ENCODE measurements around the gene SCGB1D4. TPM values are rescaled to one million over a fixed set of nuclear protein-coding genes. Genes with fewer than 3 reads are reported as not detected.
"Not testable (repeated sequence)": the region's sequence is repeated elsewhere in the genome, so short reads cannot be mapped to it uniquely, and the experiment has no call there.

SCGB1D4 gene
- polyA plus RNA-seq, 1 donor (not counting 4 experiments of a cell fraction or from before 2014, with no cell fraction given), result not detected

GRCh38 chr11:62325781-62326180 lies 26.9 kb upstream of the SCGB1D4 start:
- H3K27ac ChIP-seq (ENCODE audit: control insufficient read depth, insufficient read depth, low read length); H3K79me2 ChIP-seq (ENCODE audit: control insufficient read depth, insufficient read depth, low read length); H3K9me1 ChIP-seq (ENCODE audit: control insufficient read depth, extremely low read depth, insufficient read depth, low read length); H3K9me3 ChIP-seq (ENCODE audit: control insufficient read depth, low read depth, low read length); DNase-seq (ENCODE audit: low read depth, low spot score); H2AFZ ChIP-seq (ENCODE audit: control insufficient read depth, low read length); H3K4me1 ChIP-seq (ENCODE audit: control insufficient read depth, extremely low read depth, insufficient read depth, low read length); H3K9ac ChIP-seq (ENCODE audit: control insufficient read depth, extremely low read depth, insufficient read depth, low read length); H3K4me2 ChIP-seq (ENCODE audit: control insufficient read depth, extremely low read depth, insufficient read depth, low read depth, low read length); H3K27me3 ChIP-seq (ENCODE audit: control insufficient read depth, extremely low read depth, insufficient read depth, low read length); H4K20me1 ChIP-seq (ENCODE audit: control insufficient read depth, extremely low read depth, insufficient read depth, low read length); H3K36me3 ChIP-seq (ENCODE audit: control insufficient read depth in 2 of 2, extremely low read depth in 1 of 2, insufficient read depth in 2 of 2, low read length in 2 of 2); dilution Hi-C loops (cut with MboI; ENCODE audit: extremely low pct_ligation_motif_present, low sequenced_read_pairs); FAIRE-seq; H3K4me3 ChIP-seq (ENCODE audit: control insufficient read depth in 2 of 3, extremely low read depth in 1 of 3, insufficient read depth in 2 of 3, low read depth in 1 of 3, low read length in 3 of 3): not testable (repeated sequence)

DNA sequence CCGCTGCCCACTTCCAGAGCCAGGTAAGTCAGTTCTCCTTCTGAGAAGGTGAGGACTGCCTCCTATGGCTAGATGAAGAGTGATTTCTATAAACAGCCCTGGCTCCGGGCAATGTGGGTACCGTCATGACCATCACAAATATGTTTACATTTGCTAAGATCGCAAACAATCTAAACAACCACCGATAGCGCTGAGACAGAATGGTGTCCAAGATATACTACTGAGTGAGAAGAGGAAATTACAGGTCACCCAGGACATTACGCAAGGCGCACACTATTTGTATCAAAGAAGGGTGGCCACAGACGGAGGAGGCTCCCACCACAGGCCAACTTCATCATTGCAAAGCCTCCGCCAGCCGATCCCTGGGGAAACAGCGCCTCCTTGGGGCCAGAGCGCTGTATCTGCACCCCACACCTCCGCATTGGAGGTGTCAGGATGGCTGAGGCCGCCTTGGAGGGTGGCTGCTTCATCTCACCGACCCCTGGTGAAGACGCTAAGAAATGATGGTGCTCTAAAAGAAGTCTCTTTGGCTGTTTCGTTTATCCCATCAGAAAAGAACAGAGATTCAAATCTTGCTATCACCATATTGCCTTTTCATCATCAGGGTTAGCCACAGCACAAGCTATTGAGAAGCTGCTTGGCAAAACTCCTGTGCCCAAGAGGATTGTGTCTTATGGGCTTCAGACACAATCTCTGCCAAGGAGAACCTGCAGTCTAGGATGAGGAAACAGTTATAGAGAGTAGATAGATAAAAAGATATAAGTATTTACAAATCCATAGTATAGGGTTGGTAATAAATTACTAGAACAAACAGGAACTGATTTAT lies 26.1 kb upstream of the SCGB1D4 start:
- H3K4me2 ChIP-seq (ENCODE audit: control insufficient read depth, extremely low read depth, insufficient read depth, low read depth, low read length), result no peak overlapping the region
- H3K9ac ChIP-seq (ENCODE audit: control insufficient read depth, extremely low read depth, insufficient read depth, low read length), result no peak overlapping the region
- FAIRE-seq, result no peak
- H3K36me3 ChIP-seq (ENCODE audit: control insufficient read depth in 2 of 2, extremely low read depth in 1 of 2, insufficient read depth in 2 of 2, low read length in 2 of 2), result no peaks in the 10 kb centered on the region
- no peak for DNase-seq (ENCODE audit: low read depth, low spot score)
- no peaks in the 10 kb centered on the region for H3K79me2 ChIP-seq (ENCODE audit: control insufficient read depth, insufficient read depth, low read length)
- no peaks in the 10 kb centered on the region for H3K9me1 ChIP-seq (ENCODE audit: control insufficient read depth, extremely low read depth, insufficient read depth, low read length)
- H4K20me1 ChIP-seq (ENCODE audit: control insufficient read depth, extremely low read depth, insufficient read depth, low read length), result no peaks in the 10 kb centered on the region
- H3K4me1 ChIP-seq (ENCODE audit: control insufficient read depth, extremely low read depth, insufficient read depth, low read length), result no peaks in the 10 kb centered on the region
- TF ChIP-seq CTCF (optimal IDR thresholded peaks at IDR 0.05 in 1 of 3, IDR thresholded peaks at IDR 0.05 in 1 of 3, conservative IDR thresholded peaks at IDR 0.05 in 1 of 3; ENCODE audit: extremely low read depth in 1 of 3, insufficient read depth in 2 of 3, low read length in 3 of 3) (peak; percentile 74 to 78 (median 77)), EZH2 (IDR thresholded peaks at IDR 0.05; ENCODE audit: low read length) (no peak)
- no peak overlapping the region for H3K27ac ChIP-seq (ENCODE audit: control insufficient read depth, insufficient read depth, low read length)
- dilution Hi-C loops (cut with MboI; ENCODE audit: extremely low pct_ligation_motif_present, low sequenced_read_pairs), result no loop called here
- H3K9me3 ChIP-seq (ENCODE audit: control insufficient read depth, low read depth, low read length), result no peaks in the 10 kb centered on the region
- no peak overlapping the region for H2AFZ ChIP-seq (ENCODE audit: control insufficient read depth, low read length)
- H3K27me3 ChIP-seq (ENCODE audit: control insufficient read depth, extremely low read depth, insufficient read depth, low read length), result no peaks in the 10 kb centered on the region
- no peak overlapping the region for H3K4me3 ChIP-seq (ENCODE audit: control insufficient read depth in 2 of 3, extremely low read depth in 1 of 3, insufficient read depth in 2 of 3, low read depth in 1 of 3, low read length in 3 of 3)
